Measurements from ENCODE around the gene GSTM4.

- TF ChIP-seq CTCF (IDR thresholded peaks at IDR 0.05) (no peak), POLR2A (IDR thresholded peaks at IDR 0.05) (no peak), POLR2AphosphoS5 (IDR thresholded peaks at IDR 0.05) (no peak)
Measured at GRCh38 chr1:109661391-109661790, 5.5 kb downstream of the GSTM4 start.
